H9 (cell line): ENCODE measurements around the gene PDE4B. TPM values are rescaled to one million over a fixed set of nuclear protein-coding genes. Genes with fewer than 3 reads are reported as not detected.

Experiments
- DNase-seq: peaks from one replicate; pipeline ENCODE4 v3.0.0-alpha.2; 2017
- H2AFZ ChIP-seq: one replicate; pipeline ENCODE4 v1.6.1; 2013; ENCODE audit warnings: mild to moderate bottlenecking, low read length, control low read depth, moderate library complexity
- H2AK5ac ChIP-seq: 2 replicates; pipeline ENCODE4 v1.6.1; 2013; ENCODE audit warnings: low read length, control low read depth, mixed read lengths; ENCODE audit not compliant: insufficient read length
- H2BK120ac ChIP-seq: one replicate; pipeline ENCODE4 v1.6.1; 2013; ENCODE audit warnings: low read depth, mild to moderate bottlenecking, low read length, control low read depth, inconsistent platforms; ENCODE audit not compliant: poor library complexity, severe bottlenecking
- H2BK12ac ChIP-seq: 2 replicates; pipeline ENCODE4 v1.6.1; 2013; ENCODE audit warnings: low read length, control low read depth, mixed read lengths, low read depth; ENCODE audit not compliant: insufficient read length
- H2BK15ac ChIP-seq: 2 replicates; pipeline ENCODE4 v1.6.1; 2013; ENCODE audit warnings: low read depth, low read length, control low read depth
- H2BK20ac ChIP-seq: one replicate; pipeline ENCODE4 v1.6.1; 2013; ENCODE audit warnings: low read depth, mild to moderate bottlenecking, low read length, control low read depth, inconsistent platforms; ENCODE audit not compliant: poor library complexity, severe bottlenecking
- H2BK5ac ChIP-seq: 2 replicates; pipeline ENCODE4 v1.6.1; 2013; ENCODE audit warnings: low read length, control low read depth, mixed read lengths; ENCODE audit not compliant: insufficient read length
- H3K14ac ChIP-seq: 2 replicates; pipeline ENCODE4 v1.6.1; 2013; ENCODE audit warnings: low read length, control low read depth; ENCODE audit not compliant: insufficient read depth
- H3K18ac ChIP-seq: 2 replicates; pipeline ENCODE4 v1.6.1; 2013; ENCODE audit warnings: low read depth, mild to moderate bottlenecking, mixed read lengths, low read length, control low read depth; ENCODE audit not compliant: insufficient read length
- H3K23ac ChIP-seq: 2 replicates; pipeline ENCODE4 v1.6.1; 2013; ENCODE audit warnings: low read length, control low read depth, mixed read lengths, low read depth; ENCODE audit not compliant: insufficient read length
- H3K23me2 ChIP-seq: 2 replicates; pipeline ENCODE4 v1.6.1; 2013; ENCODE audit warnings: low read depth, mild to moderate bottlenecking, mixed read lengths, low read length, control low read depth; ENCODE audit not compliant: insufficient read length, poor library complexity, severe bottlenecking
- H3K27ac ChIP-seq: 2 replicates; pipeline ENCODE4 v1.5.1; 2013; ENCODE audit warnings: low read length, control low read depth, mixed read lengths, low read depth; ENCODE audit not compliant: insufficient read length
- H3K27me3 ChIP-seq: 2 replicates; pipeline ENCODE4 v1.6.1; 2013; ENCODE audit warnings: low read length, control low read depth, inconsistent platforms; ENCODE audit not compliant: insufficient read depth
- H3K4ac ChIP-seq: 2 replicates; pipeline ENCODE4 v1.6.1; 2013; ENCODE audit warnings: low read depth, mild to moderate bottlenecking, control low read depth, inconsistent platforms, low read length, moderate library complexity
- H3K4me1 ChIP-seq: 2 replicates; pipeline ENCODE4 v1.6.1; 2013; ENCODE audit warnings: low read length, control low read depth, inconsistent platforms; ENCODE audit not compliant: insufficient read depth
- H3K4me2 ChIP-seq: 2 replicates; pipeline ENCODE4 v1.6.1; 2013; ENCODE audit warnings: low read length, control low read depth, mixed read lengths; ENCODE audit not compliant: insufficient read length, insufficient read depth
- H3K56ac ChIP-seq: 2 replicates; pipeline ENCODE4 v1.6.1; 2013; ENCODE audit warnings: low read depth, mild to moderate bottlenecking, mixed read lengths, low read length, control low read depth; ENCODE audit not compliant: insufficient read length
- H3K79me1 ChIP-seq: 2 replicates; pipeline ENCODE4 v1.6.1; 2013; ENCODE audit warnings: low read depth, mild to moderate bottlenecking, moderate library complexity, low read length, control low read depth, inconsistent platforms; ENCODE audit not compliant: insufficient read depth, poor library complexity, severe bottlenecking
- H3K79me2 ChIP-seq: 2 replicates; pipeline ENCODE4 v1.6.1; 2013; ENCODE audit warnings: low read length, control low read depth, inconsistent platforms; ENCODE audit not compliant: insufficient read depth
- H3K9ac ChIP-seq: 2 replicates; pipeline ENCODE4 v1.6.1; 2013; ENCODE audit warnings: low read length, control low read depth, mixed read lengths; ENCODE audit not compliant: insufficient read length; ENCODE audit errors: extremely low read depth
- H3K9me3 ChIP-seq: one replicate; pipeline ENCODE4 v1.6.1; 2013; ENCODE audit warnings: low read depth, low read length, inconsistent platforms; ENCODE audit not compliant: control insufficient read depth
- H3T11ph ChIP-seq: one replicate; pipeline ENCODE4 v1.6.1; 2013; ENCODE audit warnings: mild to moderate bottlenecking, low read length, control low read depth, inconsistent platforms
- H4K20me1 ChIP-seq: one replicate; pipeline ENCODE4 v1.6.1; 2013; ENCODE audit not compliant: control insufficient read depth, insufficient read length, insufficient read depth
- H4K5ac ChIP-seq: 2 replicates; pipeline ENCODE4 v1.6.1; 2013; ENCODE audit warnings: low read depth, mild to moderate bottlenecking, mixed read lengths, low read length, control low read depth; ENCODE audit not compliant: insufficient read length
- H4K8ac ChIP-seq: replicated peaks from 2 replicates; pipeline ENCODE4 v1.6.1; 2013; ENCODE audit warnings: low read length, control low read depth, mixed read lengths, low read depth; ENCODE audit not compliant: insufficient read length
- H4K91ac ChIP-seq: 2 replicates; pipeline ENCODE4 v1.6.1; 2013; ENCODE audit warnings: low read depth, mild to moderate bottlenecking, moderate library complexity, mixed read lengths, low read length, control low read depth; ENCODE audit not compliant: insufficient read length
- H3K27ac Mint-ChIP-seq, 3 experiments: 2 replicates in 2 of 3; 3 replicates in 1 of 3; pipeline ENCODE4 v1.8.0; 2020 to 2021; ENCODE audit warnings: mixed read lengths in 3 of 3, mild to moderate bottlenecking in 1 of 3, moderate library complexity in 1 of 3
- H3K27me3 Mint-ChIP-seq: 2 replicates; pipeline ENCODE4 v1.8.0; 2021; ENCODE audit warnings: low read depth, mild to moderate bottlenecking, moderate library complexity, mixed read lengths
- H3K36me3 Mint-ChIP-seq, 3 experiments: 2 replicates in 2 of 3; 3 replicates in 1 of 3; pipeline ENCODE4 v1.8.0; 2020 to 2021; ENCODE audit warnings: low read depth in 3 of 3, mixed read lengths in 3 of 3; ENCODE audit not compliant: insufficient read depth in 1 of 3
- H3K4me1 Mint-ChIP-seq, 2 experiments: 2 replicates each; pipeline ENCODE4 v1.8.0; 2020; ENCODE audit warnings: mixed read lengths in 2 of 2
- H3K4me3 Mint-ChIP-seq, 2 experiments: 2 replicates in 1 of 2; 3 replicates in 1 of 2; pipeline ENCODE4 v1.8.0; 2020 to 2021; ENCODE audit warnings: mild to moderate bottlenecking in 2 of 2, mixed read lengths in 2 of 2, moderate library complexity in 1 of 2
- H3K9me3 Mint-ChIP-seq, 2 experiments: 2 replicates in 1 of 2; 3 replicates in 1 of 2; pipeline ENCODE4 v1.8.0; 2020; ENCODE audit warnings: mild to moderate bottlenecking in 2 of 2, mixed read lengths in 2 of 2, moderate library complexity in 1 of 2
- CTCF ChIP-seq: fragments of 200-600 bp; sonication (generic); conservative IDR thresholded peaks from 3 replicates; pipeline ENCODE4 v1.8.0; 2021; ENCODE audit warnings: antibody characterized with exemption, mild to moderate bottlenecking
- WGBS: extraction: QIAGEN DNeasy Blood & Tissue Kit; methylation state at CpG from one replicate; pipeline ENCODE4 v1.1.7; 2013; ENCODE audit warnings: missing lambda C conversion rate, low lambda C conversion rate, mixed read lengths; ENCODE audit not compliant: insufficient read length; ENCODE audit errors: extremely low coverage; 5-methylcytosine and 5-hydroxymethylcytosine counted together
- total RNA-seq: library from RNA; stranded (reverse); gene quantifications from 2 replicates; pipeline ENCODE4 v1.2.1, GENCODE V29; 2021

Gene PDE4B
- total RNA-seq, 1 experiment from 2014 or later = 19.8 TPM

DNA sequence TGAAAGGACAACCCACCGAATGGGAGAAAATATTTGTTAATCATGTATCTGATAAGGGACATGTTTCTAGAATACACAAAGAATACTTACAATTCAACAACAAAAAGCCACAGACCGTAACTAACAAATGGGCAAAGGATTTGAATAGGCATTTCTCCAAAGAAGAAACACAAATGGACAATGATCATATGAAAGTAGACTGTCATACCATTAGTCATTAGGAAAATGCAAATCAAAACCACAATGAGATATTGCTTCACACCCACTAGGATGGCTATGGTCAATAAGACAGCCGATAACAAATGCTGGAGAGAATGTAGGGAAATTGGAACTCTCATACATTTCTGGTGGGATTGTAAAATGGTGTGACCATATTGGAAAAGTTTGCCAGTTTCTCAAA, 374.1 kb downstream of the PDE4B start:
- no peak overlapping the region for H3K27ac ChIP-seq
- TF ChIP-seq CTCF = no peak
- no peak overlapping the region for H3K27ac Mint-ChIP-seq
- no peak overlapping the region for H2BK20ac ChIP-seq
- H3T11ph ChIP-seq = no peak overlapping the region
- no peak overlapping the region for H3K4me2 ChIP-seq
- no peak overlapping the region for H2AFZ ChIP-seq
- H3K9me3 Mint-ChIP-seq = no peaks in the 10 kb centered on the region
- no peak overlapping the region for H3K4ac ChIP-seq
- H3K27me3 Mint-ChIP-seq = no peaks in the 10 kb centered on the region
- H3K4me1 Mint-ChIP-seq = no peaks in the 10 kb centered on the region
- H3K14ac ChIP-seq = no peak overlapping the region
- H3K9me3 ChIP-seq = no peaks in the 10 kb centered on the region
- H3K4me1 ChIP-seq = no peaks in the 10 kb centered on the region
- H3K18ac ChIP-seq = no peak overlapping the region
- no peak overlapping the region for H4K8ac ChIP-seq
- no peak overlapping the region for H2AK5ac ChIP-seq
- H3K9ac ChIP-seq = no peak overlapping the region
- no peak overlapping the region for H3K23ac ChIP-seq
- no peaks in the 10 kb centered on the region for H3K79me2 ChIP-seq
- DNase-seq = no peak
- H2BK120ac ChIP-seq = no peak overlapping the region
- no peaks in the 10 kb centered on the region for H3K36me3 Mint-ChIP-seq
- no peak overlapping the region for H2BK15ac ChIP-seq
- no peak overlapping the region for H3K56ac ChIP-seq
- no peaks in the 10 kb centered on the region for H4K20me1 ChIP-seq
- no peaks in the 10 kb centered on the region for H3K23me2 ChIP-seq
- H3K27me3 ChIP-seq = no peaks in the 10 kb centered on the region
- no peak overlapping the region for H2BK5ac ChIP-seq
- H2BK12ac ChIP-seq = no peak overlapping the region
- H4K5ac ChIP-seq = no peak overlapping the region
- no peak overlapping the region for H4K91ac ChIP-seq
- no peak overlapping the region for H3K4me3 Mint-ChIP-seq
- no peaks in the 10 kb centered on the region for H3K79me1 ChIP-seq
- no CpG with 5 or more reads among the region's 3 CpGs for WGBS
